H9 (cell line): Measurements from ENCODE around the gene MTRR. TPM values are rescaled to one million over a fixed set of nuclear protein-coding genes. Genes with fewer than 3 reads are reported as not detected.

Source experiments
- DNase-seq: peaks from one replicate; pipeline ENCODE4 v3.0.0-alpha.2; 2017
- H2AFZ ChIP-seq: one replicate; pipeline ENCODE4 v1.6.1; 2013; ENCODE audit warnings: mild to moderate bottlenecking, low read length, control low read depth, moderate library complexity
- H2AK5ac ChIP-seq: 2 replicates; pipeline ENCODE4 v1.6.1; 2013; ENCODE audit warnings: low read length, control low read depth, mixed read lengths; ENCODE audit not compliant: insufficient read length
- H2BK120ac ChIP-seq: one replicate; pipeline ENCODE4 v1.6.1; 2013; ENCODE audit warnings: low read depth, mild to moderate bottlenecking, low read length, control low read depth, inconsistent platforms; ENCODE audit not compliant: poor library complexity, severe bottlenecking
- H2BK12ac ChIP-seq: 2 replicates; pipeline ENCODE4 v1.6.1; 2013; ENCODE audit warnings: low read length, control low read depth, mixed read lengths, low read depth; ENCODE audit not compliant: insufficient read length
- H2BK15ac ChIP-seq: 2 replicates; pipeline ENCODE4 v1.6.1; 2013; ENCODE audit warnings: low read depth, low read length, control low read depth
- H2BK20ac ChIP-seq: one replicate; pipeline ENCODE4 v1.6.1; 2013; ENCODE audit warnings: low read depth, mild to moderate bottlenecking, low read length, control low read depth, inconsistent platforms; ENCODE audit not compliant: poor library complexity, severe bottlenecking
- H2BK5ac ChIP-seq: 2 replicates; pipeline ENCODE4 v1.6.1; 2013; ENCODE audit warnings: low read length, control low read depth, mixed read lengths; ENCODE audit not compliant: insufficient read length
- H3K14ac ChIP-seq: 2 replicates; pipeline ENCODE4 v1.6.1; 2013; ENCODE audit warnings: low read length, control low read depth; ENCODE audit not compliant: insufficient read depth
- H3K18ac ChIP-seq: 2 replicates; pipeline ENCODE4 v1.6.1; 2013; ENCODE audit warnings: low read depth, mild to moderate bottlenecking, mixed read lengths, low read length, control low read depth; ENCODE audit not compliant: insufficient read length
- H3K23ac ChIP-seq: 2 replicates; pipeline ENCODE4 v1.6.1; 2013; ENCODE audit warnings: low read length, control low read depth, mixed read lengths, low read depth; ENCODE audit not compliant: insufficient read length
- H3K23me2 ChIP-seq: 2 replicates; pipeline ENCODE4 v1.6.1; 2013; ENCODE audit warnings: low read depth, mild to moderate bottlenecking, mixed read lengths, low read length, control low read depth; ENCODE audit not compliant: insufficient read length, poor library complexity, severe bottlenecking
- H3K27ac ChIP-seq: 2 replicates; pipeline ENCODE4 v1.5.1; 2013; ENCODE audit warnings: low read length, control low read depth, mixed read lengths, low read depth; ENCODE audit not compliant: insufficient read length
- H3K27me3 ChIP-seq: 2 replicates; pipeline ENCODE4 v1.6.1; 2013; ENCODE audit warnings: low read length, control low read depth, inconsistent platforms; ENCODE audit not compliant: insufficient read depth
- H3K4ac ChIP-seq: 2 replicates; pipeline ENCODE4 v1.6.1; 2013; ENCODE audit warnings: low read depth, mild to moderate bottlenecking, control low read depth, inconsistent platforms, low read length, moderate library complexity
- H3K4me1 ChIP-seq: 2 replicates; pipeline ENCODE4 v1.6.1; 2013; ENCODE audit warnings: low read length, control low read depth, inconsistent platforms; ENCODE audit not compliant: insufficient read depth
- H3K4me2 ChIP-seq: 2 replicates; pipeline ENCODE4 v1.6.1; 2013; ENCODE audit warnings: low read length, control low read depth, mixed read lengths; ENCODE audit not compliant: insufficient read length, insufficient read depth
- H3K56ac ChIP-seq: 2 replicates; pipeline ENCODE4 v1.6.1; 2013; ENCODE audit warnings: low read depth, mild to moderate bottlenecking, mixed read lengths, low read length, control low read depth; ENCODE audit not compliant: insufficient read length
- H3K79me1 ChIP-seq: 2 replicates; pipeline ENCODE4 v1.6.1; 2013; ENCODE audit warnings: low read depth, mild to moderate bottlenecking, moderate library complexity, low read length, control low read depth, inconsistent platforms; ENCODE audit not compliant: insufficient read depth, poor library complexity, severe bottlenecking
- H3K79me2 ChIP-seq: 2 replicates; pipeline ENCODE4 v1.6.1; 2013; ENCODE audit warnings: low read length, control low read depth, inconsistent platforms; ENCODE audit not compliant: insufficient read depth
- H3K9ac ChIP-seq: 2 replicates; pipeline ENCODE4 v1.6.1; 2013; ENCODE audit warnings: low read length, control low read depth, mixed read lengths; ENCODE audit not compliant: insufficient read length; ENCODE audit errors: extremely low read depth
- H3K9me3 ChIP-seq: one replicate; pipeline ENCODE4 v1.6.1; 2013; ENCODE audit warnings: low read depth, low read length, inconsistent platforms; ENCODE audit not compliant: control insufficient read depth
- H3T11ph ChIP-seq: one replicate; pipeline ENCODE4 v1.6.1; 2013; ENCODE audit warnings: mild to moderate bottlenecking, low read length, control low read depth, inconsistent platforms
- H4K20me1 ChIP-seq: one replicate; pipeline ENCODE4 v1.6.1; 2013; ENCODE audit not compliant: control insufficient read depth, insufficient read length, insufficient read depth
- H4K5ac ChIP-seq: 2 replicates; pipeline ENCODE4 v1.6.1; 2013; ENCODE audit warnings: low read depth, mild to moderate bottlenecking, mixed read lengths, low read length, control low read depth; ENCODE audit not compliant: insufficient read length
- H4K8ac ChIP-seq: replicated peaks from 2 replicates; pipeline ENCODE4 v1.6.1; 2013; ENCODE audit warnings: low read length, control low read depth, mixed read lengths, low read depth; ENCODE audit not compliant: insufficient read length
- H4K91ac ChIP-seq: 2 replicates; pipeline ENCODE4 v1.6.1; 2013; ENCODE audit warnings: low read depth, mild to moderate bottlenecking, moderate library complexity, mixed read lengths, low read length, control low read depth; ENCODE audit not compliant: insufficient read length
- H3K27ac Mint-ChIP-seq, 3 experiments: 2 replicates in 2 of 3; 3 replicates in 1 of 3; pipeline ENCODE4 v1.8.0; 2020 to 2021; ENCODE audit warnings: mixed read lengths in 3 of 3, mild to moderate bottlenecking in 1 of 3, moderate library complexity in 1 of 3
- H3K27me3 Mint-ChIP-seq: 2 replicates; pipeline ENCODE4 v1.8.0; 2021; ENCODE audit warnings: low read depth, mild to moderate bottlenecking, moderate library complexity, mixed read lengths
- H3K36me3 Mint-ChIP-seq, 3 experiments: 2 replicates in 2 of 3; 3 replicates in 1 of 3; pipeline ENCODE4 v1.8.0; 2020 to 2021; ENCODE audit warnings: low read depth in 3 of 3, mixed read lengths in 3 of 3; ENCODE audit not compliant: insufficient read depth in 1 of 3
- H3K4me1 Mint-ChIP-seq, 2 experiments: 2 replicates each; pipeline ENCODE4 v1.8.0; 2020; ENCODE audit warnings: mixed read lengths in 2 of 2
- H3K4me3 Mint-ChIP-seq, 2 experiments: 2 replicates in 1 of 2; 3 replicates in 1 of 2; pipeline ENCODE4 v1.8.0; 2020 to 2021; ENCODE audit warnings: mild to moderate bottlenecking in 2 of 2, mixed read lengths in 2 of 2, moderate library complexity in 1 of 2
- H3K9me3 Mint-ChIP-seq, 2 experiments: 2 replicates in 1 of 2; 3 replicates in 1 of 2; pipeline ENCODE4 v1.8.0; 2020; ENCODE audit warnings: mild to moderate bottlenecking in 2 of 2, mixed read lengths in 2 of 2, moderate library complexity in 1 of 2
- CTCF ChIP-seq: fragments of 200-600 bp; sonication (generic); conservative IDR thresholded peaks from 3 replicates; pipeline ENCODE4 v1.8.0; 2021; ENCODE audit warnings: antibody characterized with exemption, mild to moderate bottlenecking
- WGBS: extraction: QIAGEN DNeasy Blood & Tissue Kit; methylation state at CpG from one replicate; pipeline ENCODE4 v1.1.7; 2013; ENCODE audit warnings: missing lambda C conversion rate, low lambda C conversion rate, mixed read lengths; ENCODE audit not compliant: insufficient read length; ENCODE audit errors: extremely low coverage; 5-methylcytosine and 5-hydroxymethylcytosine counted together
- total RNA-seq: library from RNA; stranded (reverse); gene quantifications from 2 replicates; pipeline ENCODE4 v1.2.1, GENCODE V29; 2021

The MTRR gene
- total RNA-seq, 1 experiment from 2014 or later: 66.0 TPM

GRCh38 chr5:7894860-7895259 is 25.9 kb downstream of the MTRR start:
- Histone ChIP-seq H2AFZ (no peak overlapping the region), H2BK12ac (no peak overlapping the region), H3K79me1 (no peaks in the 10 kb centered on the region), H3K4me1 (no peaks in the 10 kb centered on the region), H3K79me2 (no peaks in the 10 kb centered on the region), H3K23ac (no peak overlapping the region), H3K27me3 (no peaks in the 10 kb centered on the region), H4K91ac (no peak overlapping the region), H2BK120ac (no peak overlapping the region), H2BK20ac (no peak overlapping the region), H3K4ac (no peak overlapping the region), H3K9ac (no peak overlapping the region), H4K5ac (no peak overlapping the region), H3K9me3 (no peaks in the 10 kb centered on the region), H3K56ac (no peak overlapping the region), H3K14ac (no peak overlapping the region), H3K18ac (no peak overlapping the region), H4K8ac (no peak overlapping the region), H2BK15ac (no peak overlapping the region), H3K4me2 (no peak overlapping the region), H2BK5ac (no peak overlapping the region), H2AK5ac (no peak overlapping the region), H3T11ph (no peak overlapping the region), H4K20me1 (no peaks in the 10 kb centered on the region), H3K23me2 (no peaks in the 10 kb centered on the region), H3K27ac (no peak overlapping the region)
- Mint-ChIP-seq H3K4me1 (no peaks in the 10 kb centered on the region), H3K36me3 (peaks cover 36 to 87% (median 85%) of the 10 kb centered on the region in 3 experiments), H3K27ac (no peak overlapping the region), H3K27me3 (no peaks in the 10 kb centered on the region), H3K4me3 (no peak overlapping the region), H3K9me3 (no peaks in the 10 kb centered on the region)
- no peak for DNase-seq
- TF ChIP-seq CTCF: no peak
- whole genome bisulfite sequencing: no CpG with 5 or more reads among the region's 2 CpGs
